Measurements from ENCODE around the gene LTC4S. TPM values are rescaled to one million over a fixed set of nuclear protein-coding genes. Genes with fewer than 3 reads are reported as not detected.

The LTC4S gene
- total RNA-seq, 1 experiment from 2014 or later: 3.7 TPM

- Histone ChIP-seq H2BK20ac (ENCODE audit: low read depth, low read length, poor library complexity, severe bottlenecking) (no peak overlapping the region), H3K23ac (ENCODE audit: insufficient read length, low read depth, low read length) (no peak overlapping the region), H4K20me1 (ENCODE audit: control insufficient read depth, insufficient read depth, insufficient read length) (no peaks in the 10 kb centered on the region), H3K9ac (ENCODE audit: extremely low read depth, insufficient read length, low read length) (peak overlapping the region; percentile 6), H3K4me1 (ENCODE audit: insufficient read depth, low read length) (peaks cover 3% of the 10 kb centered on the region; the same call in 1 of the 2 replicates), H3K79me2 (ENCODE audit: insufficient read depth, low read length) (peaks cover 9% of the 10 kb centered on the region; the same call in 1 of the 2 replicates), H2BK12ac (ENCODE audit: insufficient read length, low read depth, low read length) (no peak overlapping the region), H3K4me2 (ENCODE audit: insufficient read depth, insufficient read length, low read length) (peak overlapping the region; percentile 79), H3K9me3 (ENCODE audit: control insufficient read depth, low read depth, low read length) (no peaks in the 10 kb centered on the region), H3K79me1 (ENCODE audit: insufficient read depth, low read depth, low read length, poor library complexity, severe bottlenecking) (peaks cover 10% of the 10 kb centered on the region), H3K27me3 (ENCODE audit: insufficient read depth, low read length) (no peaks in the 10 kb centered on the region), H2BK5ac (ENCODE audit: insufficient read length, low read length) (no peak overlapping the region), H2AFZ (ENCODE audit: low read length) (no peak overlapping the region), H3K27ac (ENCODE audit: insufficient read length, low read depth, low read length) (no peak overlapping the region), H2AK5ac (ENCODE audit: insufficient read length, low read length) (no peak overlapping the region), H3K23me2 (ENCODE audit: insufficient read length, low read depth, low read length, poor library complexity, severe bottlenecking) (peaks cover 8% of the 10 kb centered on the region), H4K5ac (ENCODE audit: insufficient read length, low read depth, low read length) (no peak overlapping the region), H3T11ph (ENCODE audit: low read length) (no peak overlapping the region), H3K56ac (ENCODE audit: insufficient read length, low read depth, low read length) (no peak overlapping the region), H2BK15ac (ENCODE audit: low read depth, low read length) (no peak overlapping the region), H3K14ac (ENCODE audit: insufficient read depth, low read length) (no peak overlapping the region), H4K8ac (replicated peaks; ENCODE audit: insufficient read length, low read depth, low read length) (no peak overlapping the region), H4K91ac (ENCODE audit: insufficient read length, low read depth, low read length) (no peak overlapping the region), H3K18ac (ENCODE audit: insufficient read length, low read depth, low read length) (no peak overlapping the region), H2BK120ac (ENCODE audit: low read depth, low read length, poor library complexity, severe bottlenecking) (no peak overlapping the region), H3K4ac (ENCODE audit: low read depth, low read length) (no peak overlapping the region)
- Mint-ChIP-seq H3K9me3 (no peaks in the 10 kb centered on the region; a peak in 1 of 5 replicates), H3K36me3 (ENCODE audit: insufficient read depth in 1 of 3, low read depth in 3 of 3) (peaks cover 27 to 44% (median 42%) of the 10 kb centered on the region in 3 experiments), H3K27ac (no peak overlapping the region; a peak in 1 of 7 replicates), H3K4me3 (peak overlapping the region; percentile 88 to 93), H3K4me1 (peaks cover 33 to 36% of the 10 kb centered on the region in 2 experiments), H3K27me3 (ENCODE audit: low read depth) (peaks cover 6% of the 10 kb centered on the region)
- no peak for DNase-seq
- no peak for TF ChIP-seq CTCF (conservative IDR thresholded peaks at IDR 0.05)
- no CpG with 5 or more reads among the region's 3 CpGs for WGBS (ENCODE audit: extremely low coverage, insufficient read length, low lambda C conversion rate)
These were observed 28.3 kb downstream of the LTC4S start for GRCh38 chr5:179822059-179822432.

Measured in H9 (cell line).